Right atrium auricular region (tissue), 2 donors: ENCODE data around the gene MANBA. TPM values are rescaled to one million over a fixed set of nuclear protein-coding genes. Genes with fewer than 3 reads are reported as not detected.

Source experiments
- DNase-seq: peaks from one replicate; pipeline ENCODE4 v3.0.0-alpha.2; 2019; ENCODE audit warnings: low spot score
- H3K27ac ChIP-seq, 2 donors: fragments of 200-600 bp; sonication (generic); 1 replicate in 1 of 2; 2 replicates in 1 of 2; pipeline ENCODE4 v1.5.1; 2016 to 2019
- H3K27me3 ChIP-seq, 2 donors: fragments of 200-600 bp; sonication (generic); one replicate each; pipeline versions ENCODE4 v1.5.1 to v1.6.0; 2017 to 2019
- H3K36me3 ChIP-seq: fragments of 200-600 bp; sonication (generic); one replicate; pipeline ENCODE4 v1.5.1; 2016
- H3K4me1 ChIP-seq, 2 donors: fragments of 200-600 bp; sonication (generic); one replicate each; pipeline versions ENCODE4 v1.5.1 to v1.6.0; 2017 to 2019
- H3K4me3 ChIP-seq, 2 donors: fragments of 200-600 bp; sonication (generic); 1 replicate in 1 of 2; 2 replicates in 1 of 2; pipeline ENCODE4 v1.5.1; 2017 to 2019; ENCODE audit warnings: mild to moderate bottlenecking in 1 of 2, moderate library complexity in 1 of 2
- H3K9me3 ChIP-seq, 2 donors: fragments of 200-600 bp; sonication (generic); one replicate each; pipeline ENCODE4 v1.5.1; 2019
- CTCF ChIP-seq, 2 donors: fragments of 200-600 bp; sonication (generic); IDR thresholded peaks; one replicate each; pipeline ENCODE4 v1.5.1; 2019; ENCODE audit warnings: antibody characterized with exemption in 2 of 2
- total RNA-seq, 2 donors: library from RNA; depleted of rRNA; stranded (reverse); fragments of >200 nt; gene quantifications; one replicate each; pipeline ENCODE4 v1.1.0, GENCODE V29; 2016

Gene MANBA
- total RNA-seq, 2 donors from 2014 or later, result 26.9 to 41.6 TPM

GRCh38 chr4:102794999-102795398 lies 34.2 kb upstream of the MANBA start:
- no peaks in the 10 kb centered on the region for H3K27me3 ChIP-seq
- peaks cover 74% of the 10 kb centered on the region for H3K36me3 ChIP-seq
- H3K27ac ChIP-seq, result no peak overlapping the region
- no peak for TF ChIP-seq CTCF (IDR thresholded peaks at IDR 0.05)
- DNase-seq, result no peak
- no peaks in the 10 kb centered on the region for H3K9me3 ChIP-seq
- no peak overlapping the region for H3K4me3 ChIP-seq
- H3K4me1 ChIP-seq, result no peaks in the 10 kb centered on the region

GRCh38 chr4:102792361-102792936 lies 31.7 kb upstream of the MANBA start:
- no peaks in the 10 kb centered on the region for H3K4me1 ChIP-seq
- H3K9me3 ChIP-seq, result peaks cover 0 to 5% of the 10 kb centered on the region in 2 donors
- no peak for TF ChIP-seq CTCF (IDR thresholded peaks at IDR 0.05)
- no peak overlapping the region for H3K4me3 ChIP-seq
- DNase-seq, result no peak
- peaks cover 49% of the 10 kb centered on the region for H3K36me3 ChIP-seq
- H3K27ac ChIP-seq, result no peak overlapping the region
- H3K27me3 ChIP-seq, result no peaks in the 10 kb centered on the region

GRCh38 chr4:102791318-102791835 lies 30.6 kb upstream of the MANBA start:
- no peaks in the 10 kb centered on the region for H3K27me3 ChIP-seq
- no peaks in the 10 kb centered on the region for H3K4me1 ChIP-seq
- DNase-seq, result no peak
- H3K27ac ChIP-seq, result no peak overlapping the region
- H3K36me3 ChIP-seq, result peaks cover 38% of the 10 kb centered on the region
- peaks cover 0 to 5% of the 10 kb centered on the region in 2 donors for H3K9me3 ChIP-seq
- H3K4me3 ChIP-seq, result no peak overlapping the region
- TF ChIP-seq CTCF (IDR thresholded peaks at IDR 0.05), result no peak

GRCh38 chr4:102789317-102789717 lies 28.5 kb upstream of the MANBA start:
- no peak for DNase-seq
- TF ChIP-seq CTCF (IDR thresholded peaks at IDR 0.05), result no peak
- Histone ChIP-seq H3K27me3 (no peaks in the 10 kb centered on the region), H3K9me3 (peaks cover 0 to 5% of the 10 kb centered on the region in 2 donors), H3K4me3 (no peak overlapping the region), H3K4me1 (no peaks in the 10 kb centered on the region), H3K27ac (no peak overlapping the region), H3K36me3 (peaks cover 20% of the 10 kb centered on the region)

- Histone ChIP-seq H3K9me3 (peaks cover 0 to 5% of the 10 kb centered on the region in 2 donors), H3K36me3 (peaks cover 14% of the 10 kb centered on the region), H3K4me3 (no peak overlapping the region), H3K4me1 (no peaks in the 10 kb centered on the region), H3K27me3 (no peaks in the 10 kb centered on the region), H3K27ac (no peak overlapping the region)
- TF ChIP-seq CTCF (IDR thresholded peaks at IDR 0.05), result no peak
- no peak for DNase-seq
Observed at GRCh38 chr4:102787944-102788343, 27.2 kb upstream of the MANBA start.
